ENCODE results near the gene DKKL1.

DKKL1 gene

GRCh38 chr19:49396738-49397505 lies 33.2 kb downstream of the DKKL1 start:
- no peak for DNase-seq (ENCODE audit: low spot score)

GRCh38 chr19:49398001-49398615 lies 34.4 kb downstream of the DKKL1 start:
- DNase-seq (ENCODE audit: low spot score): no peak

- DNase-seq (ENCODE audit: low spot score): no peak
Measured at GRCh38 chr19:49398931-49399330, 35.3 kb downstream of the DKKL1 start.

GRCh38 chr19:49400029-49400428 lies 36.4 kb downstream of the DKKL1 start:
- DNase-seq (ENCODE audit: low spot score): no peak

GRCh38 chr19:49403404-49404187 lies 39.9 kb downstream of the DKKL1 start:
- no peak for DNase-seq (ENCODE audit: low spot score)

GRCh38 chr19:49407079-49407478 lies 43.4 kb downstream of the DKKL1 start:
- DNase-seq (ENCODE audit: low spot score): no peak

- DNase-seq (ENCODE audit: low spot score): no peak
Measured at GRCh38 chr19:49407482-49408015, 43.9 kb downstream of the DKKL1 start.

- no peak for DNase-seq (ENCODE audit: low spot score)
Measured at GRCh38 chr19:49408816-49409440, 45.3 kb downstream of the DKKL1 start.

- no peak for DNase-seq (ENCODE audit: low spot score)
Measured at GRCh38 chr19:49409441-49410029, 45.9 kb downstream of the DKKL1 start.

- no peak for DNase-seq (ENCODE audit: low spot score)
Measured at GRCh38 chr19:49411681-49412326, 48.1 kb downstream of the DKKL1 start.

GRCh38 chr19:49413348-49413747 lies 49.7 kb downstream of the DKKL1 start:
- DNase-seq (ENCODE audit: low spot score): peak; percentile 74

GRCh38 chr19:49414256-49414655 lies 50.6 kb downstream of the DKKL1 start:
- DNase-seq (ENCODE audit: low spot score): no peak

- DNase-seq (ENCODE audit: low spot score): no peak
Measured at GRCh38 chr19:49415102-49415809, 51.6 kb downstream of the DKKL1 start.

- DNase-seq (ENCODE audit: low spot score): no peak
Measured at GRCh38 chr19:49415810-49416200, 52.1 kb downstream of the DKKL1 start.

GRCh38 chr19:49417088-49417487 lies 53.4 kb downstream of the DKKL1 start:
- no peak for DNase-seq (ENCODE audit: low spot score)

GRCh38 chr19:49418511-49418910 lies 54.8 kb downstream of the DKKL1 start:
- DNase-seq (ENCODE audit: low spot score): no peak

- DNase-seq (ENCODE audit: low spot score): no peak
Measured at GRCh38 chr19:49419173-49419572, 55.5 kb downstream of the DKKL1 start.

GRCh38 chr19:49420227-49420626 lies 56.5 kb downstream of the DKKL1 start:
- DNase-seq (ENCODE audit: low spot score): no peak

GRCh38 chr19:49421039-49421877 lies 57.6 kb downstream of the DKKL1 start:
- DNase-seq (ENCODE audit: low spot score): peak; percentile 77

Measured in SK-N-DZ (cell line).